Activated CD8-positive, alpha-beta memory T cell treated with anti-CD3 and anti-CD28 coated beads, Interleukin-2, amount 50 U/mL, for 1 hour (primary cell): ENCODE data around the gene NSMF.

Experiments
- DNase-seq: peaks from one replicate; pipeline ENCODE4 v3.0.0-alpha.2; 2020; ENCODE audit errors: extremely low read depth

Gene NSMF

DNA sequence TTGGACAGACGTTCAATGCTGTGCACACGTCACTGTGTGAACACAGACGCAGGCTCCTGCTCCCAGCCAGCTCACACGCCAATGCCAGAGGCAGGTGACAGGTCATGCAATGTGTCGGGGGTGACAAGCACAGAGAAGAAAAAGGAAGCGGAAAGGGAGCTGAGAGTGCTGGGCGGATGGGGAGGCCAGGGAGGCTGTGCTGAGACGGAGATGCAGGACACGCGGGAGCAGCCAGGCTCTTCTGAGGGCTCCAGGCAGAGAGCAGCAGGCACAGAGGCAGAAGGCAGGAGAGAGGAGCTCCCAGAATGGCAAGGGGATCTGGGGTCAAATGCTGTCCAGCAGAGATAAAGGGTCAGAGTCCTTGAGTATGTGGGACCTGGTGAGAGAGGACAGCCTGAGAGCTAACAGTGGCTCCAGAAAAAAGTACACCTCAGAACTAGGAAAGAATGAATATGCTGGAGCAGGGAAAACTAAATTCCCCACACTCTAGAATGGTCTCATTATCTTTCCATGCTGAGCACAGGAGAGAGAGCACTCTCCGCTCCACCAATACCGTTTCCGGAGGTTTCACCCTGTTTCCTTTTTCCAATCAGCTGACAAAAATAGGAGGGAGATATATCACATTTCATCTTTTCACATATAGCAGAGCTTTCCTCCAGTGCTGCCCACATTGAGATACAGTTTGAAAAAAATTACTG, 32.8 kb upstream of the NSMF start:
- no peak for DNase-seq

DNA sequence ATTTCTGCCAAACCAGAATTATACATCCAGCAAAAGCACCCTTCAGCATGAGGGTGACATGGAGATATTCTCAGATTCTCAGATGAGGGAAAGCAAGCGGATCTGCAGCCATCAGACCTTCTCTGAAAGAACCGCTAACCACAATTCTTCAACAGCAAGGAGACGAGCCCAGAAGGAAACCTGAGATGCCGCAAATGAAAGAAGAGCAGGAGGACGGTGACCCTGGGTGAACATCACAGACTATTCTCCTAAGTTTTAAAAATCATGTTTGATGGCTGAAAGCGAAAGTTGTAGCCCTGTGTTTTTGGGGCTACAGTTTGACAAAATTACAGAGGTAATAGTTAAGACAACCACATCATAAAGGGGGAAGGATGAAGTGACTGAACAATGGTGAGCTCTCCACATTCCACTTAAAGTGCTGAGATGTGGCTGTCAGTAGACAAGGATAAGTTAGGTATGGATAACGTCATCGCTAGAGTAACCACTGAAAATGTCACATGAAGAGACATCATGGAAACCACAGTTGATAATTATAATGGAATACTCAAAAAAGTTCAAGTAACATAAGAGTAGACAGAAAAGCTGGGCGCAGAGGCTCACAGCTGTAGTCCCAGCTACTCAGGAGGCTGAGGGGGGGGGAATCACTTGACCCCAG, 31.5 kb upstream of the NSMF start:
- no peak for DNase-seq

DNA sequence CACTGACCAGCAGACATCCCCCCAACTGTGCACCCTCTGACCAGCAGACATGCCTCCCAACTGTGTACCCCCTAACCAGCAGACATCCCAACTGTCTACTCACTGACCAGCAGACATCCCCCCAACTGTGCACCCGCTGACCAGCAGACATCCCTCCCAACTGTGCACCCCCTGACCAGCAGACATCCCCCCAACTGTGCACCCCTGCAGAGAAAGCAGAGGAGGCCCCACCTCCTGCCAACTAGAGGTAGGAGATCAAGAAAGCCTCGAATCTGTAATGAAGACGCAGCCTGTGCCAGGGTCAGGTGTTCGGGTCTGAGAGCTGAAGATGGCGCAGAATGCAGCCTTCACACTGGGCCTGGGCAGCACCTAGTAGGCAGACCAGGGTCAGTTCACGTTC, 29.8 kb upstream of the NSMF start:
- no peak for DNase-seq

DNA sequence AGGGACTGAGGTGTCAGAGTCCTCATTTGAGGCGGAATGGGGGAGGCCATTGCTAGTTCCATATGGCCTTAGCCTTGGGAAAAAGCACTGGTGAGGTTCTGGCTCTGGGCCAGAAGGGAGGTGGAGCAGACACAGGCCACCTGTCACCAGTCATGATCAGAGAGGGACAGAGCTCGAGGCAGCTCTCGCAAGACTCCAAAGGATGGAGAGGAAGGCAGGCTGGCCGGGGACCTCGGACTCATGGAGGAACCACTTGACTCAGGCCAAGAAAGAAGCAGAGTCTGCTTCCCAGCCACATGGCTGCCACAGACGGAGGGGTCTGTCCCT, 29.2 kb upstream of the NSMF start:
- no peak for DNase-seq

DNA sequence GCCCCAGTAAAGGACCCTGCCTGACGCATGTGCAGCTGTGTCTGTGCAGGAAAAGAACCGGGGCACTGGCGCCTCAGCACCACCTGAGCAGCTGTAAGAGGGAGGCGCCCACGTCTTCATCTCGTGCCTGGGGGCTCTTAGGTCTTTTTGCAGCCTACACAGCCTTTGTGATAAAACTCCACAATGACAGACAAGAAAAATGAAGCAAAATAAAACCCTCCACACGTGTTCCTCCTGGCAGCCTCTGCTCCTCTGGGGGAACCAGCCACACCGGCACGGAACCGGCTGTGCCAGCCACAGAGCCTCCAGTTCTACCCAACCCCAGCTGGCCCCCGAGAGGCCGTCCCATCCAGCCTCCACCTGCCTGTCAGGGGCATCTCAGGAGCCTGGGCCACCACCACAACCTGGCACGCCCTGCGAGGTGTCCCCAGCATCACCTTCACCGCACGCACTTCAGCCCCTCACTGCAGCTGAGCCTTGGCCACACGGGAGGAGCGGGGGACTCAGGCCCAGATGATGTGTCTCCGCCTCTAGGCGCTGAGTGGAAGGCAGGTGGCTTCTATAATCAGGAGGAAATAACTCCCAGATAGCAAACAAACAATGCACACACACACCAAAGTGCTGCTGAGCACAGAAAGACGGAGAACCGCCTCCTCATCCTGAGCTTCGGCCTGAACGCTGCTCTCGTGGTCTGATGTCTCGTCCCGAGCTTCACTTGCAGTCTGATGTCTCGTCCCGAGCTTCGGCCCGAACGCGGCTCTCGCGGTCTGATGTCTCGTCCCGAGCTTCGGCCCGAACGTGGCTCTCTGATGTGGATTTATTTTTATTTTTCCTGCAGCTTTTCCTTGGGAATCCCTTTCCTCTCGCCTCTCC, 28.6 kb upstream of the NSMF start:
- no peak for DNase-seq

DNA sequence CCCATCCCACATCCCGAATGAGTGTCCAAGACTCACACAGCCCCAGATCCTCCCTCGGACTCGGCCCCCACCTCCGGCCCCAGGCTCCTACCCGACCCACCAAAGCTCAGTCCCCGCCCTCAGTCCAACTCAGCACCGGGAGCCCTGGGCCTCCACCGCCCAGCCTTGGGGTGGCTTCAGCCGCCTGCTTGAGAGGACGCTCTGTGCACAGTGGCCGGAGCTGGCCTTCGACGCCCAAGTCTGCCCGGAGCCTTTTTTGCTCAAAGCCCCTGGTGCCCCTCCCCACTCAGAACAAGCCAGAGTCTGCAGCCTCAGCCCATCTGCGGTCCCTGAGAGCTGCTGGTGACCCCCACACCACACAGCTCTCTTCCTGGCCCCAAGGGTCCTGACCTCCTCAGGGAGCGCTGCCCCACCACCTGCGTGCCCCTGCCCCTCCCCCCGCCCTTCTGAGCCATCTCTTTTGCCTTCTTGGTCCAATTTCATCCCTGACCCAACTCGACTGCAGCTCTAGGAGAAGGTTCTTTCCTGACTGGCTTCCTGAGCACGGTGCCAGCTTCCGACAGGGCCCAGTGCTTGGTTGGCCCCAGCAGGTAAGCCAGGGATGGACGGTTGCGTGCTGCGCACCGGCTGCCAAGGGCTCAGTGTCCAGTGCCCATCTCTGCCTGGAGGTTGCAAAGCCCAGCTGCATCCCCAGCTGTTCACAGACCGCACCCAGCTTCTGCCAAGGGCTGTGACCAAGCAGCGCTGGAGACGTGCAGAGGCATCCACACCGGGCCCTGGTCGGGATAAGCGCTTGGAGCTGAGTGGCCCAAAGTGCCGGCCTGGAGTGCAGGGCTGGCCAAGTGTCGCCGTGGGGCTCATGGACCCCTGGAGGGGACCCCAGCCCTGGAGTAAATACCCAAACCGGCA, 27.7 kb upstream of the NSMF start:
- DNase-seq = no peak

DNA sequence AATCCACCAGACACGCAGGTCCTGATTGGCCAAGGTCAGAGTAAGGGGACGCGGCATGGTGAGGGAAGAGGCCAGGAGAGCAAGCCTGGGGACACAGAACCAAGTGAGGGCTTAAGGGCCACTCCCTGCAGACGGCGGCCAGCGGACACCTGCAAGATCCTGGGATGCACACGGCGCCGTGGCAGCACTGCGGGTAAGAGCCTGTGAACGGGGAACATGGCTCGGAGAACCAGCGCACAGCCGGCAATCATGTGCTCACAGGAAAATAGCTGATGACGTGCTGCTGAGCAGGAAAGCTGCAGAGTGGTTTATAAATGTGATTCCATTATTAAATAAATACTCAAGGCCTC, 27.0 kb upstream of the NSMF start:
- no peak for DNase-seq

DNA sequence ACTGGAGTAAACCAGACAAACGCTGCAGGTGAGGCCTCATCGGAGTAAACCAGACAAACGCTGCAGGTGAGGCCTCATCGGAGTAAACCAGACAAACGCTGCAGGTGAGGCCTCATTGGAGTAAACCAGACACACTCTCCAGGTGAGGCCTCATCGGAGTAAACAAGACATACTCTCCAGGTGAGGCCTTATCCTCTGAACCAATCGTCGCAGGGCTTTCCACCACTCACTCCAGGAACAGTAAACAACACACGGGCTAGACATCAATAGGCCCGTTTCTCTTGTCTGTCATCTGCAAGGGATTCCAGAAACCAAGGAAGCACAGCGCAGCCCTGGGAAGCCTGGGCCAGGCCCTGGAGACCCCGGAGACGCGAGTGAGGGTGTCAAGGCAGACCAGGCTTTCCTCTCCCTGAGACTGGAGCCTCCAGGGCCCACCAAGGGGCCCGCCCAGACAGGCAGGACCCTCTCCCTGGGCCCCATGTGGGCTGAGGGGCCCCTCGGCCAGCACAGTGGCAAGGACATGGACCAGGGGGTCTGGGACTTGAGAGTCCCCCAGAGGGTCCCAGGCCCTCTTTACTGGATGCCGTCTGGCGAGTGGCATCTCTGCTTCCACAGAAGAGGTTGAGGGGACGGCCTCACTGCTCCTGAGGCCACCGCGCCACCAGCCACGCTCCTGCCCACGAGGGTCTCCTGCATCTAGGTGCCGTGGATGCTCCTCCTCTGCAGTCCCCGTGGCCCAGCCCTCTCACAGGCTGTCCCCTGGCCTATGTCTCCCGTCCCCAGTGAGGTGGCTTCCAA, 26.4 kb upstream of the NSMF start:
- no peak for DNase-seq

DNA sequence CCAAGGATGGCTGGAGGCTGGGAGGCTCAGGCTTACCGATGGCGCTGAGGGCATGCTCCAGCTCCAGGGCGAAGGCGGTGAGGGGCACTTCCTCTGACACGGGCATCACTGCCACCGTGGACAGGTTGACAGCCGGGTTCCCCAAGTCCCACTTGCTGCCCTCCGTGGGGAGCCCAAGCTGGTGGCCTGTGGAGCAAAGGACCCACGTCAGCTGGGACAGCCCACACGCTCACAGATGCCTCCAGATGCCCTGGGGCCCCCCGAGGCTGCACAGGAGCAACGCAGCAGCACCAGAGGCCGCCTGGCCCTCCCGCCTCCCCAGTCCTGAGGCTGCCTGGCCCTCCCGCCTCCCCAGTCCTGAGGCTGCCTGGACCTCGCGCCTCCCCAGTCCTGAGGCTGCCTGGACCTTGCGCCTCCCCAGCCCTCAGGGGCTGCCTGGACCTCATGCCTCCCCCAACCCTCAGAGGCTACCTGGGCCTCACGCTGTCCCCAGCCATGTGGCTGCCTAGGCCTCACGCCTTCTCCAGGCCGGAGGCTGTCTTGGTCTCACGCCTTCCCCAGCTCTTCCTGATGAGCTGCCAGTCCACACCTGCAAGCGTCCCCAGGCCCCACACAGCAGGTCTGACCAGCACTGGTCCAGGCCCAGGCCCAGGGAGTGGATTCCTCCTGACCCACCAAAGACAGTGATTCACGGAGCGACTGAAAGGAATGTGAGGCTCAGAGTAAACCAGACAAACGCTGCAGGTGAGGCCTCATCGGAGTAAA, 25.6 kb upstream of the NSMF start:
- no peak for DNase-seq

DNA sequence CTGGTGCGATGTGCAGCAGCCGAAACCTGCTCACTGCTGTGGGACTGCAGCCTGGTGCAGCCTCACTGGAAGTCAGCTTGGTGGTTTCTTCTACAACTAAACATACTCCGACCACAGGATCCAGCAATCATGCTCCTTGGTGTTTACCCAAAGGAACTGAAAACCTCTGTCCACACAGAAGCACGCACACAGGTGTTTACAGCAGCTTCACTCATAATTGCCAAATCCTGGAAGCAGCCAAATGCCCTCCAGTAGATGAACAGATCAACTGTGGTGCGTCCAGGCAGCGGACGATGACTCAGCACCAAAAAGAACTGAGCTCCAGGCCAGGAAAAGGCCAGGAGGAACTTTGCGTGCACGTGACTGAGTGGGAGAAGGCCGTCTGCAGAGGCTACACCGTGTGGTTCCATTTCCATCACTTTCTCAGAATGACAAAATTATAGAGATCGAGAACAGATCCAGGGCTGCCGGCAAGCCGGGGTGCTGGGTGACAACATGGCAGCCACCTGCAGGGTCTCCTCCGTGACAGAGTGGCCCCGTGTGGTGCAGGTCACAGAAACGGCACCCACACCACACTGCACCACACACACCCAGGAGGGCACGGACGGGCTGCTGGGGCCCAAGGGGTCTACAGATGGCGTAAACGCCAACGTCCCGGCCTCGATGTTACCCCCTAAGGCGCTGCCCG, 23.1 kb upstream of the NSMF start:
- DNase-seq = no peak

DNA sequence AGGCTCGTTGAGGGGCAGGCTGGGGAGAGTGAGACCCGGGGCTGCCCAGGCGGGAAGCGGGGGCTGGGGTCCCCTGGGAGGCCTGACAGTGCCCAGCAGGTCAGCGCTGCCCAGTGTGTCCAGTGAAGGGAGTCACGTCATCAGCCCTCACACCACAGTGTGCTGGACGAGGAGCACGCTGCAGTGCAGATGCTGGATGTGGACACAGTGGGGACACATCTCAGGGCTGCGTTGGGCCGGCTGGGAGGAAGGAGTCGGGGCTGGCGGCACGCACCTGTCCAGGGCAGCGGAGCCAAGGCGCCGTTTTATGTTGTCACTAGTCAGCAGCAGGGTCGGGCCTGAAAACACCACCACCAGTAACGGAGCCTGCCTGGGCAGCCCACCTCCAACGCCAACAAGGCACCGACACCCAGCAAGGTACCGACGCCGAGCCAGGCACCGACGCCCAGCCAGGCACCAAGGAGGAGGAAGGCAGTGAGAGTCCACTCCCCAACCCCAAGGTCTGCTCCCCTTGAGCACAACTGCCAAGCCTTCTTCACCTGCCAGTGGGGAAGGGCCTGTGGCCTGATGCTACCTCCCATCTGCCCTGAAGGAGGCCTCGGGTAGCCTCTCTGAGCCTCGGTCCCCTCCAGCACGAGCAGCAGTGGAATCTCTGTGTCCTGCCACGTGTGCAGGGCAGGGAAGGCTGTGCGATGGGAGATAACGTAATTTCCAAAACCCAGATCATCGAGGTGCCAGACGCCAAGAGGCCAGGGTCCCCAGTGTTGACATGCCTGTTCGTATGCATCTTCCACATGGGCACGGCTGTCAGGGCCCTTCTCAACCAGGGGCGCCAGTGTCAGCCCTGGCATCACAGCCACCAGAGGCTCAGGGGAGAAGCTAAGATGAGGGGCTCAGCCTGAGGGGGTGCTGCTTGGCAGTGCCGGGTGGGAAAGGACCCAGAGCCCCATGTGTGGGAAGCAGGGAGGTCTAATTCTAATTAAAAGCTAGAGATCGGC, 21.9 kb upstream of the NSMF start:
- no peak for DNase-seq

DNA sequence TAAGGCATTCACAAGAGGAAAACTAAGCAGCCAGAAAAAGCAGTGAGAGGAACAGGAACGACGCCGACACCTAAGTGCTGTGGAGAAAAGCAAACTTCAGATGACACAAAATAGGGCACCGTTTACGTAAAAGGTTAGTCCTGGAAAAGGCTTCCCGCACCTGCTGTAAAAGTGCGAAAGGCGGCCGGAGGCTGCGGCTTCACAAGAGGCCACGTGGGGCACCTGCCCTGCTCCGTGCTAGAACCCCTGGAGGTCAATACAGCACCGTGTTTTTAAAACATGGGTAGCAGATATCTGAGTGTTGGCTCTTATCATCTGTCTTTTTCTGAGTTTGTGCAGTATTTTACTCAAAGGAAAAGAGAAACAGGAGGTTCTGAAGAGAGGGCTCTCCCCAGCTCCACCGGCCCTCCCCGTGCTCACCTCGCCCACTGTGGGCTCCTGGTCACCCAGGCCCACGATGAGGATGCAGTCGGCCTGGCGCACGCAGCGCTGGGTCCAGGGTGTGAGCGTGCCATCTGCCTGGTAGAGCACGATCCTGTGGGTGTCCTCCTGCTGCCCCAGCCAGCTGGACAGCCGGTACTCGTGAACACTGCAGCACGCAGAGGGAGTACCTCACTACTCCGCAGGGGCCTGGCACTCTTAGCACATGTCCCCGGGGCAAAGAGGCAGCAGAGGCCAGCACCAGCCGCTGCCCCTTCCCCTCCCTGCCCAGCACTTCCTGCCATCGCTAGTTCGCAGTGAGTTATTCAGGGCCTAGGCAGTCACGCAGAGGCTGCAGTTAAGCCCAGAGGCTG, 21.0 kb upstream of the NSMF start:
- DNase-seq = no peak

DNA sequence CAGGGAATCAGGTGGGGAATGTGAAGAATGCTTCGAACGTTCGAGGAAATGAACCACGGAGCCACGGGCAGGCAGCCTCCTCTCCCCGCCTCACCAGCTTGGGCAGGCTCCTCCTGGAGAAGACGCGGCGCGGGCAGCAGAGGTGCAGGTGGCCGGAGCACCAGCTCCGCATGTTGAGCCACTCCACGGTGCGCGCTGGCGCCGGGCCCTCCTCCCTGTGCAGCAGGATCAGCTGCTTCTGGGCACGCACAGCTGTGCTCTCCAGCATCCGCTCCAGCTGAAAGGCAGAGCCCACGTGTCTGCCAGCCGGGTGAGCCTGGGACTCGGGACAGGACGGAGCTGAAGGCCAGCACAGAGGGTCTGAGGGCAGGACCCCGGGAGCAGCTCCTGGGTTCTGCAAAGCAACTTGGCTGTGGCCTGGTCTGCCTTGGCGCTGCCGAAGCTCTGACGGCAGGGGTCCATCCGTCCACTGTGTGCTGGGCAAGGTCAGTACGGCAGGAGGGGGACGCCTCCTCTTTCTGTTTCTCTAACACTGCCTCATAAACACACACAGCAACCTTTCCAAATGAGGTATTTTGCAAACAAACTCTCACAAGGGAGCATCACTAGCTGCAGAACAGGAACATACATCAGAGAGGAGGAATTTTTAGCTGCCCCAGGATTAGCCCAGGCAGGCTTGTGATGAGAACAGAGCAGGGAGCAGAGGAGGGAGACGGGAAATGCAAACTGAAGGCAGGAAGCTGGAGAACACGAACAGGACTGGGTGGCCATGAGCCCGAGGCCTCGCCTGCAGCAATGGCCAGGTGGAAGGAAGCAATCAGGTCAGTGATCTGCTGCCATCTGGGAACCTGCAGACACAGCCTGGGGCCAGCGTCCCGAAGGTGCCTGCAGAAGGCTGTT, 20.1 kb upstream of the NSMF start:
- no peak for DNase-seq

DNA sequence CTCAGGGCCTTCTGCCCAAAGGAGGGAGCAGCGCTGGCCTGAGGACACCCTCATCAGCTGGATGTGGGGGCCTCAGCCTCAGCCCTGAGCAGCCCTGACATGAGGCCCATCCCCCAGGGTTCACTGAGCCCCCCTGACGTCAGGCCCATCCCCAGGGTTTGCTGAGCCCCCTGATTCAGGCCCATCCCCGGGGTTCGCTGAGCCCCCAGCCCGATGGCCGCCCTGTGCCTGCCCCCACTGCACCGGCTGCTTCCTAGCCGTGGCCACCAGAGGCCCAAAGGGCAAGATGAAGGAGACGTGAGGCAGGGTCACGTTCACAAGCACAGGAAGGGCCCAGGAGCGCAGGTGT, 19.5 kb upstream of the NSMF start:
- DNase-seq = no peak

DNA sequence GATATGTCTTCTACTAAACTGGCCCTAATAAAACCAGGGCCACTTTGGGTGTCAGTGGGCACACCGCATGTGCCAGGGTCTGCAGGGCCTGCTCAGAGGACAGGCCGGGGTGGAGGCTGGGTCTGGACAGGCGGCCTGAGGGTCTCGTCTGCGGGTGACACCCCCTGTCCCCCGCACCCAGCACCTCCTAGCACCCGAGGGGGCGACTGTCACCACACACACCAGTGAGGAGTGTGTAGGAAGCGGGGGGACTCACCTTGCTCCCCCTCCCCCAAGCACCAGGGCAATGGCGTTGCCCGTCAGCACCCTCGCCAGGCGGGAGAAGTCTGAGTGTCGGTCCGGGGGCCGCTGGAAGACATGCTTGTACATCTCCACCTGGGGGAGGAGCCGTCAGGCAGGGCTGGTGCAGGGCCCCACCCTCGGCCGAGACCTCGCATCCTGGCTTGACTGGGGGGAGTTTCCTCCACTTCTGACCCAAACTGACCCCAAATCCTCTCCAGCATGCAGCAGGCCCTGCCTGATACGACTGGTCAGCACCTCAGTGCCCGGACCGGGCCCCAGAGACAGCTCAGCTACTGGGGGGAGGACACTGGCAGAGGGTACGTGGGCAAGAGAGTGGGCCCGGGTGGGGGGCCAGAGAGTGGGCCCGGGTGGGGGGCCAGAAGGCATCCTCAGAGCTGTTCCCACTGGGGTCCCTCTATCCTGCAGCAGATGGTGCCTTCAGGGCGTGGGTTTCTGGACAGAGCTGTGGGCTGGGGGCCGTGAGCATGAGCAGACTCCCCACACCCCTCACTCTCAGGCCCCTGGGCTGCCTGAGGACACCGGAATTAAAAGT, 18.9 kb upstream of the NSMF start:
- DNase-seq = no peak

DNA sequence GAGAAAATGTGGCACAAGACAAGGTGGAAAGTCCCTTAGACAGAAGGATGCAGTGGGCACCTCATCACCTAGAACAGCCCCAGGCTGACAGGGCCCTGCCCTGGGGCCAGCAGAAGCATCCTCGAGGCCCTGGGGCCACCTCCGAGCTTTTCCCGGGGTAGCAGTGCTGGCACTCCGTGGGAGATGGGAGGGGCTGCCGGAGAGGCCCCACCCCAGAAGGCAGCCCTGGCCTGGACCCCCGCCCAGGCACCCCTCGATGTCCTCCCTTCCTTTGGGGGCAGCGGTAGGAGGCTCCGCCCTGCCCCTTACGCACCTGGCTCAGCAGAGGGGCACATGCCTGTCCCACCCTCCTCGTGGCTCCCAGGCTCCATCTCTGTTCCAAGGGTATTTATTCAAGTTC, 17.7 kb upstream of the NSMF start:
- no peak for DNase-seq
